HG02678 (cell line): ENCODE measurements around the gene HELZ2.
"Not testable (repeated sequence)": the region's sequence is repeated elsewhere in the genome, so short reads cannot be mapped to it uniquely, and the experiment has no call there.

Source experiments
- ATAC-seq: cut with Tn5 transposase; IDR thresholded peaks from one replicate; pipeline ENCODE4 v1.9.1; 2021; ENCODE audit warnings: mild to moderate bottlenecking, moderate library complexity; ENCODE audit not compliant: unreplicated experiment

The HELZ2 gene

DNA sequence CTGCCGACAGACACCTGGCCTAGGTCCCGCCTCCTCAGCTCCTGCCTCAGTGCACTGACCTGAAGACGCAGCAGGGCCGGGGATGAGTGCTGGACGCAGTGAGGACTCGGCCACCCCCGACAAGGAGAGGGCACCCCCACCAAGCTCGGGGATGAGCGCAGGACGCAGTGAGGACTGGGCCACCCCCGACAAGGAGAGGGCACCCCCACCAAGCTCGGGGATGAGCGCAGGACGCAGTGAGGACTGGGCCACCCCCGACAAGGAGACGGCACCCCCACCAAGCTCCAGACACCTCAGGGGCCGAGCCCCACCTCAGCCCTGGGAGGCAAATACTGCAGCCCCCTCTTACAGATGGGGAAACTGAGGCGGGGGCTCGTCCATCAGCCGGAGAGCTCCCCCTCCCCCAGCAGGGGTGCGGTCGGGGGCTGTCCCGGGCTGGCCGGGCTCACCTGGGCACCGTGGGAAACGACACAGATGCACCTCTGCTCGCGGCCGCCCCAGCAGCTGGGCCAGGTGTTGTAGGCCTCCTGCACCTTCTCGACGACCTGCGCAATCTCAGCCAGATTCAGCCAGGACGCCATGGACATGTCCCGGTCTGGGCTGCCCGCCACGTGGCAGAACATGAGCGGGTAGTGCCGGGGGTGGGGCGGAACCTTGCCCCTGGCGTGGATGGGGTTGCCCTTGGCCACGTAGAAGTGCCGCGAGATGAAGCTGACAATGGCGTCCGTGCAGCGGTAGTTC lies 7.5 kb downstream of the HELZ2 start:
- no peak for ATAC-seq

GRCh38 chr20:63565699-63566335 lies 8.2 kb downstream of the HELZ2 start:
- ATAC-seq, result no peak

DNA sequence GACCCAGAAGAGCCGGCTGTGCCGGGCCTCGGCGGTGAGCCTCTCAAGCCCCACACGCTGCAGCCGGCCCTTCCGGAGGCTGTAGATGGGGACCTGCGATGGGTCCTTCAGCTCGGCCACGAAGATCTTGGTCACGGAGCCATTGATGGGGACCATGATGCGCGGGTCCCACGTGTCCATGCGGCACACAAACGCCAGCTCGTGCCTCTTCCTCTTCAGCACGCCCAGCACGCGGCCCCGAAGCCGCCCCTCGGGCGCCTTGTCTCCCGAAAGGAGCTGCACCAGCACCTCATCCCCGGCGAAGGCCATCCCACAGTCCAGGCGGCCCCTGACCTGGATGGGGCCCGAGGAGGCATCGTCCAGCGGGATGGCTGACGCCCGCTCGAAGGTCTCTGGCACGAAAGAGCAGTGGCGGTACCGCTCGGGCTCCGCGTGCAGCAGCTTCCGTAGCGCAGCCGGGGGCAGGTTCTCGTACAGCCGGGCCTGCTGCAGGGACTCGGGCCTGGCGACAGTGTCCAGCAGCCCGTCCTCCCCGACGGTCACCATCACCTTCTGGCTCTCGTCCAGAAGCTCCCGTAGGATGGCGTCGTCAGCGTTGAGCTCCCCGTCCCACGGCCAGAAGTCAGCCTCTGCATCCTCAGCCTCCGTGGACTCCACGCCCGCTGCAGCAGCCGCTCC lies 8.9 kb downstream of the HELZ2 start:
- ATAC-seq, result no peak

- no peak for ATAC-seq
Observed at GRCh38 chr20:63564036-63564810, 9.8 kb downstream of the HELZ2 start.

- no peak for ATAC-seq
Observed at GRCh38 chr20:63563225-63563935, 10.7 kb downstream of the HELZ2 start.

DNA sequence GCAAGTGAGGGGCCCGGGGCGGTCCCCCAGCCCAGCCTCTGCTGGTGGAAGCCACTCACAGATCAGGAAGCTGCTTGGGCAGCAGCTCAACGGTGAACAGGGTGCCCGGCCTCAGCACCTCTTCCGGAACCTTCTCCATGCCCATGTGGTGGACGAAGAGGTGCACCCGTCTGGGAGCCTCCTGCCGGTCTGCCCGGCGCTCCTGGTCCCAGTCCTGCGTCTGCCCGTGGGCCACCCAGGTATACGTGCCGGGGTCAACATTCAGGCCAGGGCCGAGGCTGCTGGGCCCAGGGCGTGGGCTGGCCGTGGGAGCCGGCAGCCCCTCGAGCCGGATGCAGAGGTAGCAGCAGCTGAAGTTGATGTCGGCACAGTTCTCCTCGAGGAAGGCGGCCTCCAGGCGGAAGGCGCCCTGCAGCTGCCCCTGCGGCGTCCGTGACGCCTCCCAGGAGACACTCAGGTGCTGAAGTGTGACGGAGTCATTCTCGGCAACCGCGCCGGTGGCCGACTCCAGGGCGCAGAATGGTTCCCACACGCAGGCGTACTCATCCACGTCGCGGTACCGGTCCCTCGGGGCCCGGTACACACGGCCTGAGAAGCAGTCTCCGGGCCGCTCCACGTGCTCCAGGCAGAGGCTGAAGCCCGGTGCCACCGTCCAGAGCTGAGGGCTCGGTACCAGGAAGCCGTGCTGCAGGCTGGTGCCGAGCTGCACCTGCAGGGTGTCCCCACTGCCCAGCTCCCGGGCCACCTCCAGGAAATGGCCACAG lies 11.4 kb downstream of the HELZ2 start:
- ATAC-seq, result no peak

- ATAC-seq, result no peak
Observed at GRCh38 chr20:63561624-63562396, 12.2 kb downstream of the HELZ2 start.

DNA sequence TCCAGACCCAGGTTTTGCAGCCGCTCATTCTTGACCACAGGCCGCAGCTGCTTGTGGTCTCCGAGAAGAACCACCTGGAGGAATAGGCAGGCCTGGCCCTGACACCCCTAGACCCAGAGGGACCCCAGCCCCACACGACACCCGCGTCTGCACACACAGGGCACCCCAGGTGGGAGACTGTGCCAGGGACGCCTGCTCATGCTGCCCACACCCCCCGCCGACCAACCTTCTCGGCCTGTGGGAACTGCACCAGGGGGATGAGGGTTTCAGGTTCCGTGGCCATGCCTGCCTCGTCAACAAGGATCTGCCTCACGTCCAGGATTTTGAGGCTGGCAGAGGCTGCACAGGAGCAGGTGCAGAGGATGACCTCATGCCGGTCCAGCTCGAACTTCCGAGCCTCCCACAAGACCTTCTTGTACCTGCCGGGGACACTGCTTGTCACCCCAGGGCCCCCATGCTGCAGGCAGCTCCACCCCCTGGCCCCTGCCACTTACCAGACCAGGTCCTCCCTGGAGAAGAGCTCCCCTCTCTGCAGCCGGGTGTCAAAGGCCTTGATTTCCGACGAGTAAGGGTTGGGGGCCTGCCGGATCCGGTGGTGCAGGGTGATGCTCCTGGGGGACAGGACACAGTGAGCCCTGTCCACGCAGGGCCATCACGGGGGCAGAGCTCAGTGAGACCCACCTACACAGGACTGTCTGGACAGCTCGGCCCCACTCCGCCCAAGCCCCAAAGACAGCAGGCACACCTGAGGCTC lies 13.0 kb downstream of the HELZ2 start:
- no peak for ATAC-seq

DNA sequence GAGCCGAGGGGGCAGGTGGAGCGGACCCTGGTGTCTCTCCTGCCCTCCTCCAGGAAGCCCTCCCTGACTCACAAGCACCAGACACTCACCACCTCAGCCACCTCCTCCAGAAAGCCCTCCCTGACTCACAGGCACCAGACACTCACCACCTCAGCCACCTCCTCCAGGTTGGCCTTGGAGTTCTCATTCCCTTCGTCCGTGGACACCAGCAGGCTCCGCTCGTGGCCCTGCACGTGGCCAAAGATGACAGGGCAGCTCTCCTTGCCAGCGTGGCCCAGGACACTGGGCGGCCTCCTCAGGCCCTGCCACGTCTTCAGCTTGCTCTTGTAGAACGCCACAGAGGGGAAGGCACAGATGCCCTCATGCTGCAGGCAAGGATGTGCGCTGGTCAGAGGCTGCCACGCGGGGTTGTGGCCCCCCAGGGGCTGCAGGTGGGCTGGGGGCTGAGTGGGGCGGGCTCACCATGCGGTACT lies 13.7 kb downstream of the HELZ2 start:
- ATAC-seq, result no peak

DNA sequence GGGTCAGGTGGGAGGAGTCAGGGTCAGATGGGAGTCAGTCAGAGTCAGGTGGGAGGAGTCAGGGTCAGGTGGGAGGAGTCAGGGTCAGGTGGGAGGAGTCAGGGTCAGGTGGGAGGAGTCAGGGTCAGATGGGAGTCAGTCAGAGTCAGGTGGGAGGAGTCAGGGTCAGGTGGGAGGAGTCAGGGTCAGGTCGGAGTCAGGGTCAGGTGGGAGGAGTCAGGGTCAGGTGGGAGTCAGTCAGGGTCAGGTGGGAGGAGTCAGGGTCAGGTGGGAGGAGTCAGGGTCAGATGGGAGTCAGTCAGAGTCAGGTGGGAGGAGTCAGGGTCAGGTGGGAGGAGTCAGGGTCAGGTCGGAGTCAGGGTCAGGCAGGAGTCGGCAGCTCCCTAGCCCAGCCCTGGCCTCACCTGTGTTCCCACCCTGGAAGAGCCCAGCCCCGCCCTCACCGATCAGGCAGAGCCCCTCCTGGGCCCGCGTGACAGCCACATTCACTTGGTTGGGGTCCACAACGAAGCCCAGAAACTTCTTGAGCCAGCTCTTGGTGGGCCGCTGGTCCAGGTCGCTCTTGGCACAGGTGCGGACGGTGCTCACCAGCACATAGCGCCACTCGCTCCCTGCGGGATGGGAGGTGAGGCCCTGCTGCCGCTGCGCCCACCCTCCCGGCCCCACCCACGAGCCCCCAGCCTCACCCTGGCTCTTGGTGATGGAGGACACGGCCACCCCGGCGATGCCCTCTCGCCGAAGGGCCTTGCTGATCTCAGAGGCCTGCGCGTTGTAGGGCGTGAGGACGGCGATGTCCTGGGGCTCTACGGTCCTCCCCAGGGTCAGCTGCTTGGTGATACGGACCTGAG lies 14.3 kb downstream of the HELZ2 start:
- ATAC-seq, result not testable (repeated sequence)

DNA sequence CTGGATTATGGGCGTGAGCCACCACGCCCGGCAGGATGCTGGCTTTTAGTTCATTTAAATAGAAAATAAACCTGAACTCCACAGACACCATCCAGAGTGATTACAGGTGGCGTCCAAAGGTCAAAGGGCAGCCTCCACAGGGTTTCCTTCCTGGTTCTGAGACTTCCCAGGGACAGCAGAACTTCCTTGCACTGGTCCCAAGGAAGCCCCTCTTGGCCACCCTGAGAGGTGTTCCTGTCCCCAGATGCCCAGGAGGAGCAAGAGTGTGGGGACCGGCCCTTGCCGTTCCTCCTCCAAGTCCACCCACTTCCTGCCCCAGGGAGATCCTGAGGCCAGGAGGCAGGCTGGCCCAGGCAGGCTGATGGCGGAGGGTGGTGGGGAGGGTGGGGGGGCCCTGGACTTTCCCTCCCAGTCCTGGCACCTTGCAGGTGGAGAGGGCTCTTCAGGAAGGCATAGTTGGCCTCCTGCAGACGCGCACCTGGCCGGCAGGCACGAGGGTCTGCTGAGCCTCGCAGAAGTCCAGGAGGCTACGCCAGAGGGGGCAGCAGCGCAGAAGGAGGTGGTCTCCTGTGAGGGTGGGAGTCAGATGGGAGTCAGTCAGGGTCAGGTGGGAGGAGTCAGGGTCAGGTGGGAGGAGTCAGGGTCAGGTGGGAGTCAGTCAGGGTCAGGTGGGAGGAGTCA lies 15.1 kb downstream of the HELZ2 start:
- no peak for ATAC-seq

- no peak for ATAC-seq
Observed at GRCh38 chr20:63557481-63557891, 16.6 kb downstream of the HELZ2 start.

DNA sequence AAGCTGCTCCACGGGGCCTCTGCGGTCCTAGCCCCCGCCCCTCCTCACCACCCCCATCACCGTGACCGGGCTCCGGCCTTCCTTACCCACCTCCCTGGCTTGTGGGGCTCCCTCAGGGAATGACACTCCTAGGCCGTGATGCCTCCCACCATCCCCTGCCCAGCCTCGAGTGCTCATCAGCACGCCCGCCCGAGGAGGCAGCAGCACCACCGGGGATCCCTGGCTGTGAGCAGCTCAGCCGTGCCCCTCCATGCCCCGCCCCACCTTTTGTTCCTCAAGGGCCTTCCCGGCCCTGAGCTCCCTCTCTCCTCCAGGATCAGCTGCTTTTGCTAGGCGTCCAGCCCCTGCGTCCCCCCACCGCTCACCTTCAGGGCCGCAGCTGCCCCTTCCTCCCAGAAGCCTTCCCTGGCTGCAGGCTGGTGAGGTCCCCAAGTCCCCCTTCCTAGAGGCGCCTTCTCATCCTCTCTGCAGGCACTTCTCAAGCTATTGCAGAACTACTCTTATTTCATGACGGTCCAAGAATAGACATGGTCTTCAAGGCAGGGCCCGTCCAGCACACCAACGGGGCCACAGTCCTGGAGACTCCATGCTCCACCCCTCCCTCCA lies 17.1 kb downstream of the HELZ2 start:
- ATAC-seq, result no peak

- no peak for ATAC-seq
Observed at GRCh38 chr20:63555661-63556381, 18.2 kb downstream of the HELZ2 start.

DNA sequence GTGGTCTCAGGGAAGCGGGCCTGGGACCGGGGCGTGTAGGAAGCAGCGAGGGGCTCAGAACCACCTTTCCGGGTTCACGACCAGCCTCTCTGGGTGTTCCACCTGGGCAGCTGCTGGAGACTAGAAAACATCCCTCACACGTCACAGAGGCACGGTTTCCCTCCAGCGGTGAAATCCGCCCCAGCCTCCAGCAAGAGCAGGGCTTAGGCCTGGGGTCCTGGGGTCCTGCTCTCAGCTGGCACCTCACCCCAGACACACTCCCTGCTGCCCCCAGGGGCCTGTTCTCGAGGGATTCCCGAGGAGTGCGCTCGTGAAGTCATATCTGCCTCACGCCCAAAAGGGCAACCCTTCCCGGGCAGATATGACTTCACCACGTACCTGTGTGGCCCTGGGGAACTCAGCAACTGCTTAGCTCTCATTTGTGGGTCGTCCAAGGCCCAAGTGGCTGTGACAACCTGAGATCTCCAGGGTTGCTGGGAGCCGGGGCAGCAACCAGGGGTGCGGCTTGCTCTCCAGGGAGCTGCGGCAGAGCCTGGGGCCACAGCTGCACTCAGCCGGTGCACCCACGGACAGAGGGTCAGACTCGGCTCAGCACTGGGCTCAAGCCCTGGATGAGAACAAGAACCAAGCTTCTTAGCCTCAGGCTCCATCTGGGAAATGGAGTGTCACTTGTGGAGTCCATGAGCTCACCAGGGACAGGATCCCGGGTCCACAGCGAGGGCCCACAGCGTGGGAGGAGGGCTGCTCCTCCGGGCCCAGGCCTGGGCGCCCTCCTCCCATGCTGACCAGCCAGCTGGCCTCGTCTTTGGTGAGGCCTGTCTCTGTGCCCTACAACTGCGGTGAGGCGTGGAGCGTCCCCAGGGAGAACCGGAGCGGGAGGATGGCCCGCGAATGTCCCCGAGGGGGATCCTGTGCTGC lies 19.4 kb downstream of the HELZ2 start:
- no peak for ATAC-seq
